Astrocyte of the spinal cord (primary cell): ENCODE measurements around the gene SPESP1.

Experiments used
- DNase-seq: peaks from one replicate; pipeline ENCODE4 v3.0.0; 2011; ENCODE audit warnings: low read depth, low spot score
- H3K4me3 ChIP-seq: 2 replicates; pipeline ENCODE4 v1.5.1; 2011; ENCODE audit warnings: low read depth, mild to moderate bottlenecking, low read length, moderate library complexity
- CTCF ChIP-seq: IDR thresholded peaks from 2 replicates; pipeline ENCODE4 v1.5.1; 2012; ENCODE audit warnings: low read depth, mild to moderate bottlenecking, low read length, inconsistent platforms
- in situ Hi-C: cut with HindIII; loops from 2 replicates; pipeline ENCODE4 v1.10.0; 2017; ENCODE audit warnings: low sequenced_read_pairs

Gene SPESP1

GRCh38 chr15:68897016-68897415 is 33.3 kb upstream of the SPESP1 start:
- in situ Hi-C loops = no loop called here
- TF ChIP-seq CTCF = no peak
- no peak for DNase-seq
- no peak overlapping the region for H3K4me3 ChIP-seq

GRCh38 chr15:68900027-68900426 is 30.3 kb upstream of the SPESP1 start:
- no peak for DNase-seq
- in situ Hi-C loops = no loop called here
- no peak for TF ChIP-seq CTCF
- H3K4me3 ChIP-seq = no peak overlapping the region

- no peak for DNase-seq
- in situ Hi-C loops = no loop called here
- H3K4me3 ChIP-seq = no peak overlapping the region
- TF ChIP-seq CTCF = no peak
Observed at GRCh38 chr15:68907396-68907923, 22.9 kb upstream of the SPESP1 start.

- TF ChIP-seq CTCF = no peak
- in situ Hi-C loops = no loop called here
- H3K4me3 ChIP-seq = no peak overlapping the region
- no peak for DNase-seq
Observed at GRCh38 chr15:68909601-68910100, 20.7 kb upstream of the SPESP1 start.

GRCh38 chr15:68910341-68910740 is 20.0 kb upstream of the SPESP1 start:
- DNase-seq = no peak
- no peak for TF ChIP-seq CTCF
- in situ Hi-C loops = no loop called here
- no peak overlapping the region for H3K4me3 ChIP-seq

- in situ Hi-C loops = no loop called here
Observed at GRCh38 chr15:68910816-68911215, 19.5 kb upstream of the SPESP1 start.

More at GRCh38 chr15:68910816-68911215, 19.5 kb upstream of the SPESP1 start:
- H3K4me3 ChIP-seq = no peak overlapping the region
- TF ChIP-seq CTCF = no peak
- no peak for DNase-seq
